LNCAP (cell line): ENCODE measurements around the gene SBNO2.

Source experiments
- TF ChIP-seq, protein P1 (sequence below): fragments of 450-650 bp; IDR thresholded peaks from 2 replicates; pipeline ENCODE4 v1.5.1; 2017; ENCODE audit warnings: mild to moderate bottlenecking

SBNO2 gene

DNA sequence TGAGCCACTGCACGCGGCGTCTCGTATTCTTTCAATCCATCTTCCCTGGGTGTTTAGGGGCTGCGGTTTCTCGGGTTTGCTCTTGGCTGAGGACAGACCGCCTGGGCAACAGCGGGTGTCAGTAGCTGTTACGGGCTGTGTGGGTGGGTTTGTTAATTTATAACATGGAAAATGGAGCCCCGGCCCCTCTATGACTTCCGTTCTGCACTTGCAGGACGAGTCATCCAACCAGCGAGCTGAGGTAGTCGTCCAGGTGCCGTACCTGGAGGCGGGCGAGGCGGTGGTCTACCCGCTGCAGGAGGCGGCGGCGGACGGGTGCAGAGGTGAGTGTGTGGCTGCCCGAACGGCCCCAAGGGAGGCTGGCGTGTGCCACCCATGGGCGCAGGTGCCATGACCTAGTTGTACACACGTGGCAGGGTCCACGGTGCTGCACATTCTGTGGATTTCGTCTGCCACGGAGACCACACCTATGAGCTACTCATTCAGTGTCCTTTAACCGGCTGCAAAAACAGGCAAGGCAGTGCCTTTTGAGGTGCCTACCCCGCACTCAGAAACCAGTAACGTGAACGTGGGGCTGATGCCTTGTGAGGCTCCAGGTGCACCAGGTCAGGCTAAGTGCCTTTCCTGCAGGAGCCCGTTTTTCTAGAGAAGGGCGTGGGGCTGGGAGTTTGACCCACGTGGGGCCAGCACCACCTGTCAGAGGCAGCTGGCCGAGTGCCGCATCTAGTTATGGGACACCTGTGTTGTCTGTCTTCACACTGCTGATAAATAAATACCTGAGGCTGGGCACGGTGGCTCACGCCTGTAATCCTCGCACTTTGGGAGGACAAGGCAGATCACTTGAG is 89.8 kb downstream of the SBNO2 start:
- TF ChIP-seq, protein P1, sequence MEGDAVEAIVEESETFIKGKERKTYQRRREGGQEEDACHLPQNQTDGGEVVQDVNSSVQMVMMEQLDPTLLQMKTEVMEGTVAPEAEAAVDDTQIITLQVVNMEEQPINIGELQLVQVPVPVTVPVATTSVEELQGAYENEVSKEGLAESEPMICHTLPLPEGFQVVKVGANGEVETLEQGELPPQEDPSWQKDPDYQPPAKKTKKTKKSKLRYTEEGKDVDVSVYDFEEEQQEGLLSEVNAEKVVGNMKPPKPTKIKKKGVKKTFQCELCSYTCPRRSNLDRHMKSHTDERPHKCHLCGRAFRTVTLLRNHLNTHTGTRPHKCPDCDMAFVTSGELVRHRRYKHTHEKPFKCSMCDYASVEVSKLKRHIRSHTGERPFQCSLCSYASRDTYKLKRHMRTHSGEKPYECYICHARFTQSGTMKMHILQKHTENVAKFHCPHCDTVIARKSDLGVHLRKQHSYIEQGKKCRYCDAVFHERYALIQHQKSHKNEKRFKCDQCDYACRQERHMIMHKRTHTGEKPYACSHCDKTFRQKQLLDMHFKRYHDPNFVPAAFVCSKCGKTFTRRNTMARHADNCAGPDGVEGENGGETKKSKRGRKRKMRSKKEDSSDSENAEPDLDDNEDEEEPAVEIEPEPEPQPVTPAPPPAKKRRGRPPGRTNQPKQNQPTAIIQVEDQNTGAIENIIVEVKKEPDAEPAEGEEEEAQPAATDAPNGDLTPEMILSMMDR = no peak

DNA sequence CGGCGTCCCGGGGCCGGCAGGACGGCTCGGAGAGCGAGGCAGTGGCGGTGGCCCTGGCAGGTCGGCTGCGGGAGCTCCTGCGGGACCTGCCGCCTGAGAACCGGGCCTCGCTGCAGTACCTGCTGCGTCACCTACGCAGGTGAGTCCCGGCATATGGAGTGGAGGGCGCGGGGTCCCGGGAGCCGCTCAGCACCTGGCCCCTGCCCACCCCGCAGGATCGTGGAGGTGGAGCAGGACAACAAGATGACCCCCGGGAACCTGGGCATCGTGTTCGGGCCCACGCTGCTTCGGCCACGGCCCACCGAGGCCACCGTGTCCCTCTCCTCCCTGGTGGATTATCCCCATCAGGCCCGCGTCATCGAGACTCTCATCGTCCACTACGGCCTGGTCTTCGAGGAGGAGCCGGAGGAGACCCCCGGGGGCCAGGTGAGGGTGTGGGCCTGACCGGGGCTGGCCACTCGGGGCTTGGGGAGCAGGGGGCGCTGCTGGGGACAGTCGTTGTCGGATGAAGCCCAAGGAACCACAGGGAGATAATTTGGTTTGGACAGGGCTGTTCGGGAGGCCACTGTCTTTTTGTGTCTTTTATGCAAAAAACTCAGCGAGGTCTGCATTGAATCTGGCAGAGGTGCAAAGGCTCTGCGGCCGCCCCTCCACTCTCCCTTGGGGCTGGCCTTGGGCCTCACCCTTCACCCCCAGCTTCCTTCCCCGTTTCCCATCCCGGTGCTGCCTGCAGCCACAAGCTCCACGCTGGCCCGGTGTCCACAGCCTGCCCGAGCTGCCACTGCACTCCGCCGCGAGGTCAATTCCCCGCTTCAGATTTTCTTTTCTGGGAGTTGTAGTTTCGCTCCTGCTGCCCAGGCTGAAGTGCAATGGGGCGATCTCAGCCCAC is 90.9 kb downstream of the SBNO2 start:
- TF ChIP-seq, protein P1 = no peak

DNA sequence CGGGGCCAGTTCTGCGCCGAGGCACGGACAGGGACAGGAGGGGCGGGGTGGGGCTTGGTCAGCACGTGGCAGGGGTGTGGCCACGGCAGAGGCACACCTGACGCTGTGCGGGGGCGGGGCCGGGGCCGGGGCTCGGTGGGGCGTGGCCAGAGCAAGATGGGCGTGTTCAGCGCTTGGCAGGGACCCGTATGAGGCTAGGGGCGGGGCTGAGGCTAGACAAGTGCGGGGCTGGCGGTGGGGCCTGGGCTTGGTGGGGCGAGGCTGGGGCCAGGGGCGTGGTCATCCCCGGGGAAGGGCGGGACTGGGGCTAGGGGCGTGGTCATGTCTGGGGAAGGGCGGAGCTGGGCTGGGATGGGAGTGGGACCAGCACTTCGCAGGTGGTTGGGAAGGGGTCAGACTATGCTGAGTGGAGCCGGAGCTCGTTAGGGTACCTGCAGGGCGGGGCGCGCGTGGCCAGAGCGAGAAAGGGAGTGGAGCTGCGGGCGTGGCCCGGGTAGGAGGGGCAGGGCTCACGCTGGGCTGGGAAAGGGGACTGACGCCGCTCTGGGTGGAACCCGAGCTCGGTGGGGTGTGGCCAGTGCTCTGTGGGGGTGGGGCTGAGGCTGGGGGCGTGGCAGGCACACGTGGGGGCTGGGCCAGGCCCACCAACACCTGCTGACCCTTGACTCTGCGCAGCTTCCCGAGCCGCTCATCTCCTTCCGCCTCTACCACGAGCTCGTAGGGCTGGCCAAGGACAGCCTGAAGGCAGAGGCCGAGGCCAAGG is 91.7 kb downstream of the SBNO2 start:
- TF ChIP-seq, protein P1 = no peak

DNA sequence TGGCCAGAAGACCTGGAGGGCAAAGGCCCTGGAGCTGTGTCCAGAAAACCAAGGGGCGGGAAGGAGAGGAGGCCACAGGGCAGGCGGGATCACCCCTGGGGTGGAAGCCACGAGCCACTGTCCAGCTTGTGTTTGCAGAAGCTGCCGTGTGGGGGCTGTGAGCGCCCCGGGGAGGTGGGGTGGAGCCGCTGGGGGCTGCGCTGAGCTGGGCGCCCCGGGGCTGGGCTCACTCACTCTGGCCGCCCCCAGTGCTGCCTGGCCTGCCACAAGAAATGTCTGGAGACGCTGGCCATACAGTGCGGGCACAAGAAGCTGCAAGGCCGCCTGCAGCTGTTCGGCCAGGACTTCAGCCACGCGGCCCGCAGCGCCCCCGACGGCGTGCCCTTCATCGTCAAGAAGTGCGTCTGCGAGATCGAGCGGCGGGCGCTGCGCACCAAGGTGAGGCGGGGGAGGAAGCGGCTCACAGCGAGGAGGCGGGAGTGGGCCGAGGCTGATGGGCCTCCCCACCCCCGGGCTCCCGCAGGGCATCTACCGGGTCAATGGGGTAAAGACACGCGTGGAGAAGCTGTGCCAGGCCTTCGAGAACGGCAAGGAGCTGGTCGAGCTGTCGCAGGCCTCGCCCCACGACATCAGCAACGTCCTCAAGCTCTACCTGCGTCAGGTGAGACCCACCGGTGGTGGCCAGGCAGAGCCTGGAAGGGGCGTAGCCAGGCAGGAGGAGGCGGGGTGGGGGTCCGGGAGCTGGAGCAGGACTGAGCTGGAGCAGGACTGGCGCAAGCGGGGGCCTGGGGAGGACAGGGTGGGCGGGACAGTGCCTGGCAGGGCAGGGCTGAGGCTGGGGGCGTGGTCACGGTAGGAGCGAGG is 92.5 kb downstream of the SBNO2 start:
- TF ChIP-seq, protein P1 = no peak

DNA sequence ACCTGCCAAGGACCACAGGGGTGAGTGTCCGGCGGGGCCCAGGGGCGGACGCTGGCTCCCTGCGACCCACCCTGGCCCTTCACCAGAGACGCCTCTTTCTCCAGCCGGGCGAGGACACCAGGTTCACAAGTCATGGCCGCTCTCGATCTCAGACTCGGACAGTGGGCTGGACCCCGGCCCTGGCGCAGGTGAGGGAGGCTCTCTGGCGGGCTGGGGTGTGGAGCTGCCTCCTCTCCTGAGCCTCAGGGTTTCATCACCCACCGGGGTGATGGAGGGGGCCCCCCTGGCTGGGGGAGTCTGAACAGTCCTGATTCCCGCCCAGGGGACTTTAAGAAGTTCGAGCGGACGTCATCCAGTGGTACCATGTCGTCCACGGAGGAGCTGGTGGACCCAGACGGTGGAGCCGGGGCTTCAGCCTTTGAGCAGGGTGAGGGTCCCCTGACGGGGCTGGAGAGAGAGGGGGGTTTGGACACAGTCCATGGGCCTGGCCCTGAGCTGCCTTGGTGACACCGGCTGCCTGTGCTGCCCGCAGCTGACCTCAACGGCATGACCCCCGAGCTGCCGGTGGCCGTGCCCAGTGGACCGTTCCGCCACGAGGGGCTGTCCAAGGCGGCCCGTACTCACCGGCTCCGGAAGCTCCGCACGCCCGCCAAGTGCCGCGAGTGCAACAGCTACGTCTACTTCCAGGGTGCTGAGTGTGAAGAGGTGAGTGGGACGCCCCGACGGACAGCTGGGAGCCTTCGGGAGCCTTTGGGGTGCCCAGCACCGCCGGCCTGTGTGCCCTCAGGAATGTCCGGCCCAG is 93.5 kb downstream of the SBNO2 start:
- TF ChIP-seq, protein P1 = no peak

DNA sequence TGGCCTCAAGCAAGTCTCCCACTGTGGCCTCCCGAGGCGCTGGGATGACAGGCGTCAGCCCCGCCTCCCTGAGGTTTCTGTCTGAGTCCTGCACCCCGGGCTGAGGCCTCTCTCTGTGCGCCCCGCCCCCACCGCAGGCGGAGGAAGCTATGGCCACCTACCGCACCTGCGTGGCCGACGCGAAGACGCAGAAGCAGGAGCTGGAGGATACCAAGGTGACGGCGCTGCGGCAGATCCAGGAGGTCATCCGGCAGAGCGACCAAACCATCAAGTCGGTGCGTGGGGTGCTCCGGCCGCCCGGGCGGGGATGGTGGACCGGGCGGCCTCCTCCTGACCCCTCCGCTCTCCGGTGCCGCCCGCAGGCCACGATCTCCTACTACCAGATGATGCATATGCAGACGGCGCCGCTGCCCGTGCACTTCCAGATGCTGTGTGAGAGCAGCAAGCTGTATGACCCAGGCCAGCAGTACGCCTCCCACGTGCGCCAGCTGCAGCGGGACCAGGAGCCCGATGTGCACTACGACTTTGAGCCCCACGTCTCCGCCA is 94.4 kb downstream of the SBNO2 start:
- TF ChIP-seq, protein P1 = no peak
